NT2/D1 (cell line): ENCODE measurements around the gene ITGB5.

Experiments
- SUZ12 ChIP-seq: IDR thresholded peaks from 2 replicates; pipeline ENCODE4 v1.6.1; 2011; ENCODE audit not compliant: insufficient read length, insufficient read depth; ENCODE audit errors: extremely low read depth
- YY1 ChIP-seq: IDR thresholded peaks from 2 replicates; pipeline ENCODE4 v1.6.1; 2011; ENCODE audit not compliant: insufficient read length, insufficient read depth
- ZNF274 ChIP-seq: IDR thresholded peaks from 2 replicates; pipeline ENCODE4 v1.6.1; 2011; ENCODE audit warnings: mild to moderate bottlenecking, low read depth, low read length

DNA sequence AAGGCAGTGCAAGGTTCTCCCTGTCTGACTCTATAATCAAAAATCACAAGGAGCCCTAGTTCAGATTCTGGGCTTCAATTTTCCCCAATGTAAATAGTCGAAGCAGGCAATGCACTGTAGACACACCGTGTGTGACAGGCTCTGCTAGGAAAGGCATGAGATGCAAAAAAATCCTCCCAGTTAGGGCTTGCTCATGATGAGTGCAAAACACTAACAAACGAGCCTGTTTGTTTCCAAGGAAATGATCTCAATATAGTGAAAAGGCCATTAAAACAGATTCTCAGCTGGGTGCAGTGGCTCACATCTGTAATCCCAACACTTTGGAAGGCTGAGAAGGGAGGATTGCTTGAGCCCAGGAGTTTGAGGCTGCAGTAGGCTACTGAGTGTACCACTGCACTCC, 101.2 kb downstream of the ITGB5 start:
- TF ChIP-seq ZNF274 (no peak), YY1 (no peak), SUZ12 (no peak)
